Esophagus squamous epithelium (tissue), 5 donors: ENCODE measurements around the gene TSKU. TPM values are rescaled to one million over a fixed set of nuclear protein-coding genes. Genes with fewer than 3 reads are reported as not detected.

Source experiments
- DNase-seq: peaks from one replicate; lab custom pipeline; 2025; lab: John Stamatoyannopoulos, UW
- H3K27ac ChIP-seq, 4 donors: fragments of 200-600 bp; sonication (generic); one replicate each; pipeline ENCODE4 v1.5.1; 2016 to 2019; ENCODE audit warnings: mild to moderate bottlenecking in 1 of 4
- H3K27me3 ChIP-seq, 4 donors: fragments of 200-600 bp; sonication (generic); 1 replicate in 3 of 4; 2 replicates in 1 of 4; pipeline versions ENCODE4 v1.5.1 to v1.6.0; 2017 to 2021; ENCODE audit warnings: antibody characterized with exemption in 1 of 4
- H3K36me3 ChIP-seq, 3 donors: fragments of 200-600 bp; sonication (generic); one replicate each; pipeline ENCODE4 v1.5.1; 2016 to 2019
- H3K4me1 ChIP-seq, 3 donors: fragments of 200-600 bp; sonication (generic); one replicate each; pipeline ENCODE4 v1.5.1; 2017 to 2019
- H3K4me3 ChIP-seq, 4 donors: fragments of 200-600 bp; sonication (generic); 1 replicate in 3 of 4; 2 replicates in 1 of 4; pipeline ENCODE4 v1.5.1; 2016 to 2019; ENCODE audit warnings: mild to moderate bottlenecking in 2 of 4, moderate library complexity in 1 of 4
- H3K9me3 ChIP-seq, 3 donors: fragments of 200-600 bp; sonication (generic); one replicate each; pipeline ENCODE4 v1.5.1; 2016 to 2019
- POLR2A ChIP-seq, 4 donors: fragments of 450-650 bp; IDR thresholded peaks; one replicate each; pipeline ENCODE4 v1.6.1; 2017; ENCODE audit warnings: antibody characterized with exemption in 4 of 4, mild to moderate bottlenecking in 4 of 4, moderate library complexity in 3 of 4
- WGBS, 2 donors: methylation state at CpG; one replicate each; pipeline ENCODE4 v1.1.5; 2018; 5-methylcytosine and 5-hydroxymethylcytosine counted together
- intact Hi-C: fragments of 100-400 bp; cut with DNase I; formaldehyde crosslinking; loops from one replicate; pipeline ENCODE4 v1.15.0; 2022
- total RNA-seq, 4 donors: library from RNA; depleted of rRNA; stranded (reverse); fragments of >200 nt; gene quantifications; one replicate each; pipeline ENCODE4 v1.1.0, GENCODE V29; 2016
- TF ChIP-seq, protein P1 (sequence below), 6 experiments: fragments of 450-650 bp in 4 of 6; fragments of 200-600 bp in 2 of 6; sonication (generic) in 2 of 6; IDR thresholded peaks; one replicate each; pipeline ENCODE4 v1.5.1; 2016 to 2019; ENCODE audit warnings: antibody characterized with exemption in 6 of 6, mild to moderate bottlenecking in 4 of 6, moderate library complexity in 4 of 6
- donor health status: DM: yes; HTN: yes; CAD: no.

Gene TSKU
- total RNA-seq, 4 donors from 2014 or later, result 51.4 to 95.9 (median 88.4) TPM

GRCh38 chr11:76759092-76759491 lies 24.1 kb upstream of the TSKU start:
- peaks cover 14 to 38% (median 16%) of the 10 kb centered on the region in 3 donors for H3K4me1 ChIP-seq
- no peaks in the 10 kb centered on the region for H3K9me3 ChIP-seq
- no peaks in the 10 kb centered on the region for H3K36me3 ChIP-seq
- H3K27me3 ChIP-seq, result no peaks in the 10 kb centered on the region
- no peak for DNase-seq
- intact Hi-C loops, result no loop called here
- TF ChIP-seq POLR2A (IDR thresholded peaks at IDR 0.05), result no peak
- no peak overlapping the region for H3K4me3 ChIP-seq
- H3K27ac ChIP-seq, result no peak overlapping the region

GRCh38 chr11:76759517-76759916 lies 23.6 kb upstream of the TSKU start:
- intact Hi-C loops, result no loop called here
- TF ChIP-seq, protein P1, sequence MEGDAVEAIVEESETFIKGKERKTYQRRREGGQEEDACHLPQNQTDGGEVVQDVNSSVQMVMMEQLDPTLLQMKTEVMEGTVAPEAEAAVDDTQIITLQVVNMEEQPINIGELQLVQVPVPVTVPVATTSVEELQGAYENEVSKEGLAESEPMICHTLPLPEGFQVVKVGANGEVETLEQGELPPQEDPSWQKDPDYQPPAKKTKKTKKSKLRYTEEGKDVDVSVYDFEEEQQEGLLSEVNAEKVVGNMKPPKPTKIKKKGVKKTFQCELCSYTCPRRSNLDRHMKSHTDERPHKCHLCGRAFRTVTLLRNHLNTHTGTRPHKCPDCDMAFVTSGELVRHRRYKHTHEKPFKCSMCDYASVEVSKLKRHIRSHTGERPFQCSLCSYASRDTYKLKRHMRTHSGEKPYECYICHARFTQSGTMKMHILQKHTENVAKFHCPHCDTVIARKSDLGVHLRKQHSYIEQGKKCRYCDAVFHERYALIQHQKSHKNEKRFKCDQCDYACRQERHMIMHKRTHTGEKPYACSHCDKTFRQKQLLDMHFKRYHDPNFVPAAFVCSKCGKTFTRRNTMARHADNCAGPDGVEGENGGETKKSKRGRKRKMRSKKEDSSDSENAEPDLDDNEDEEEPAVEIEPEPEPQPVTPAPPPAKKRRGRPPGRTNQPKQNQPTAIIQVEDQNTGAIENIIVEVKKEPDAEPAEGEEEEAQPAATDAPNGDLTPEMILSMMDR (IDR thresholded peaks at IDR 0.05), result no peak
- TF ChIP-seq POLR2A (IDR thresholded peaks at IDR 0.05), result no peak
- WGBS, 2 donors, result 81% methylated on average over 2 of the region's 2 CpGs
- Histone ChIP-seq H3K4me3 (no peak overlapping the region), H3K36me3 (no peaks in the 10 kb centered on the region), H3K27me3 (no peaks in the 10 kb centered on the region), H3K4me1 (peaks cover 19 to 42% (median 20%) of the 10 kb centered on the region in 3 donors), H3K9me3 (no peaks in the 10 kb centered on the region), H3K27ac (no peak overlapping the region)
- DNase-seq, result no peak

DNA sequence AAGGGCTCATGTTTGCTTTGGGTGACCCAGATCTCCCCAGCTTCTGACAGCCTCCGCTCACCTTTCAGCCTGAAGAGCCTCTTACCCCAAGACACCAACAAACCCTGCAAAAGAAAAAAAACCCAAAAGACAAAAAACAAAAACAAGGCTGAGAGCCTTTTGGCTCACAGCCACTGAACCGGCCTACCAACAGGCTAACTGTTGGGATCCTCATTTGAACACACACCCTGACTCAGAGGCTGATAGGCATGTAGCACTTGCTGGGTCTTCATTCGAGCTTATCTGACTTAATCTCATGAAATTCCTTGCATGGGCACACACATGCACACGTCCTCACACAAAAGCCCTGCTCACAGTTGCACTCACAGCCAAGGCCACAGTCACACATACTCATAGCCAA lies 22.9 kb upstream of the TSKU start:
- H3K27ac ChIP-seq, result no peak overlapping the region
- no peaks in the 10 kb centered on the region for H3K27me3 ChIP-seq
- DNase-seq, result no peak
- no peak overlapping the region for H3K4me3 ChIP-seq
- intact Hi-C loops, result no loop called here
- no peaks in the 10 kb centered on the region for H3K36me3 ChIP-seq
- H3K9me3 ChIP-seq, result no peaks in the 10 kb centered on the region
- 42 to 57% methylated on average over 3 to 4 of the region's 4 CpGs for WGBS, 2 donors
- peaks cover 24 to 49% (median 26%) of the 10 kb centered on the region in 3 donors for H3K4me1 ChIP-seq
- TF ChIP-seq POLR2A (IDR thresholded peaks at IDR 0.05), result no peak
- TF ChIP-seq, protein P1 (IDR thresholded peaks at IDR 0.05), result no peak

DNA sequence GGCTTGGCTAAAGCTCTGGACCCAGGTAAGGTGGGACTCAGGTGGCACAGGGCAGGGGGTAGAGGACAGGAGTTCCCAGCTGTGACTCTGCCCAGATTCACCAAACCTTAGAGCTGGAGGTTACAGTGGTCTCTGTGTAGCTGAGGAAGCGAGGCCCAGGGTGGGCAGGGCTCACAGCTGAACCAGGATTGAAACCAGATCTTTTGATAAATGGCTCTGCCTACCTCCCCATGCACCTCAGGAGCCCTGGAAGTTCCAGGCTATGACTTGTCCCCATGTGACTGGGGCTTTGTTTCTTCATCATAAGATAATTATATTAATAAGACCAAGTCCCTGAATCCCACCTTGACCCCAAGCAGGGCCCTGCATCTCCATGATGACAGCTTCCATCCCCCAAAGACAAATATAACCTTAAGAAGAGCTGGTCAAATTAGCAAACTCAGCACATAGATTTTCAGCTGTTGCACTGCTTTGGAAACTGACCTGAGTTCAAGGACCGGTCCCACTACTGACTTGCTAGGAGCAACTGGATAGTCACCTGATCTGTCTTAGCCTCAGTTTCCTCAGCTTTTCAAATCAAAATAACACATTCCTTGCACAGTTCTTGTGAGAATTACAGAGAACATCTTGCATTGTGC lies 21.3 kb upstream of the TSKU start:
- DNase-seq, result no peak
- no peak overlapping the region for H3K4me3 ChIP-seq
- no peaks in the 10 kb centered on the region for H3K27me3 ChIP-seq
- H3K27ac ChIP-seq, result no peak overlapping the region
- TF ChIP-seq POLR2A (IDR thresholded peaks at IDR 0.05), result no peak
- TF ChIP-seq, protein P1 (IDR thresholded peaks at IDR 0.05), result no peak
- H3K36me3 ChIP-seq, result no peaks in the 10 kb centered on the region
- no peaks in the 10 kb centered on the region for H3K9me3 ChIP-seq
- WGBS, 2 donors, result 82 to 95% methylated on average over 2 of the region's 2 CpGs
- peaks cover 33 to 65% (median 40%) of the 10 kb centered on the region in 3 donors for H3K4me1 ChIP-seq
- intact Hi-C loops, result no loop called here

GRCh38 chr11:76762356-76762752 lies 20.8 kb upstream of the TSKU start:
- 74 to 79% methylated on average over 5 of the region's 5 CpGs for WGBS, 2 donors
- no peak for DNase-seq
- intact Hi-C loops, result no loop called here

More at GRCh38 chr11:76762356-76762752, 20.8 kb upstream of the TSKU start:
- TF ChIP-seq, protein P1 (IDR thresholded peaks at IDR 0.05), result no peak
- TF ChIP-seq POLR2A (IDR thresholded peaks at IDR 0.05), result no peak
- H3K9me3 ChIP-seq, result no peaks in the 10 kb centered on the region
- H3K27ac ChIP-seq, result peak overlapping the region in 2 of 4 donors; percentile 74 to 77
- no peak overlapping the region for H3K4me3 ChIP-seq
- no peaks in the 10 kb centered on the region for H3K27me3 ChIP-seq
- H3K36me3 ChIP-seq, result no peaks in the 10 kb centered on the region
- peaks cover 39 to 71% (median 46%) of the 10 kb centered on the region in 3 donors for H3K4me1 ChIP-seq
